ENCODE data around the gene DRP2.
"Not testable (repeated sequence)": the region's sequence is repeated elsewhere in the genome, so short reads cannot be mapped to it uniquely, and the experiment has no call there.

DRP2 gene, protein sequence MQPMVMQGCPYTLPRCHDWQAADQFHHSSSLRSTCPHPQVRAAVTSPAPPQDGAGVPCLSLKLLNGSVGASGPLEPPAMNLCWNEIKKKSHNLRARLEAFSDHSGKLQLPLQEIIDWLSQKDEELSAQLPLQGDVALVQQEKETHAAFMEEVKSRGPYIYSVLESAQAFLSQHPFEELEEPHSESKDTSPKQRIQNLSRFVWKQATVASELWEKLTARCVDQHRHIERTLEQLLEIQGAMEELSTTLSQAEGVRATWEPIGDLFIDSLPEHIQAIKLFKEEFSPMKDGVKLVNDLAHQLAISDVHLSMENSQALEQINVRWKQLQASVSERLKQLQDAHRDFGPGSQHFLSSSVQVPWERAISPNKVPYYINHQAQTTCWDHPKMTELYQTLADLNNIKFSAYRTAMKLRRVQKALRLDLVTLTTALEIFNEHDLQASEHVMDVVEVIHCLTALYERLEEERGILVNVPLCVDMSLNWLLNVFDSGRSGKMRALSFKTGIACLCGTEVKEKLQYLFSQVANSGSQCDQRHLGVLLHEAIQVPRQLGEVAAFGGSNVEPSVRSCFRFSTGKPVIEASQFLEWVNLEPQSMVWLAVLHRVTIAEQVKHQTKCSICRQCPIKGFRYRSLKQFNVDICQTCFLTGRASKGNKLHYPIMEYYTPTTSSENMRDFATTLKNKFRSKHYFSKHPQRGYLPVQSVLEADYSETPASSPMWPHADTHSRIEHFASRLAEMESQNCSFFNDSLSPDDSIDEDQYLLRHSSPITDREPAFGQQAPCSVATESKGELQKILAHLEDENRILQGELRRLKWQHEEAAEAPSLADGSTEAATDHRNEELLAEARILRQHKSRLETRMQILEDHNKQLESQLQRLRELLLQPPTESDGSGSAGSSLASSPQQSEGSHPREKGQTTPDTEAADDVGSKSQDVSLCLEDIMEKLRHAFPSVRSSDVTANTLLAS

DNA sequence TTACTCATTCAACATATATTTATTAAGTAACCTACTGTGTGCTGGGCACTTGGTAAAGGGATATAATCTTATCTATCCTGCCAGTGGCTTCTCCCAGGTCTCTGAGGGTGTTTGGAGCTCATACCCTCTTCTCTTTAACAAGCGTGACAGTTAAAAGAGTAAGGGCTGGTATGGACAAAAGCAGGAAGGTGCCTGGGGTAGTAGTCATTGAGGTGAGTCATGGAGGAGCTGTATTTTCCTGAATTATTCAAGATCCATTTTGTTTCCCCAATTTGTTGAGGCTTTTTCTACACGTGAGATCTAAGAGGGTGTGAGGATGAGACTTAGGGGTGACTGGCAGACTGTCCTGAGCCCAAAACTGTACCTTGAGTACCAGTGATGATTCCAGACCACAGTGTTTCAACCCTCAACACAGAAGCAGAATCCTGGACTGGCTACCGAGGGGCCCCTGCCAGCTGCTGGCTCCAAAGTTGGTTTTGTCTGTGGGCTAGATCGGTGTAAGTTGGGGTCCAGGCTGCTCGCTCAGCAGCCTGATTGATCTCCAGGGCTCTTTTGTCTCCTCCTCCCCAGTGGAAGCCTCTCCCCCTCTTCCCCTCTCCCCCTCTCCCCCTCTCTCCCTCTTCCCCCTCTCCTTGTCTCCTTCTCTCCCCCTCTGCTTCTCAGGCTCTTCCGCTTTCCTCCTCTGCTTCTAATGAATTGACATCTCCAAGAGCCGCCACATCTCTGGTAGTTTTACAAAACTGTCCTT lies at the start of gene DRP2:
TSS of gene DRP2 (plus strand) at position 671 of the 748 bp plus-strand sequence. CDS start 11,862 bp downstream, outside the sequence.
- DNase-seq, result no peak

- DNase-seq, result no peak
Measured at GRCh38 chrX:101171883-101172400, 47.6 kb upstream of the DRP2 start.

DNA sequence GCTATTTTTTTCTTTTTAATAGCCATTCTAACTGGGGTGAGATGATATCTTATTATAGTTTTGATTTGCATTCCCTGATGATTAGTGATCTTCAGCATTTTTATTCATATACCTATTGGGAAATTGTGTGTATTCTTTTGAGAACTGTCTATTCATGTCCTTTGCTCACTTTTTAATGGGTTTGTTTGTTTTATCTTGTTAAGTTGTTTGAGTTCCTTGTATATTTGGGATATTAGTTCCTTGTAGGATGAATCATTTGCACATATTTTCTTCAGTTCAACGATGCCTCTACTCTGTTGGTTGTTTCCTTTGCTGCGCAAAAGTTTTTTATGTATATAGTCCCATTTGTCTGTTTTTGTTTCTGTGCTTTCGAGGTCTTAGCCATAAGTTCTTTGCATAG lies 43.1 kb upstream of the DRP2 start:
- DNase-seq, result no peak

DNA sequence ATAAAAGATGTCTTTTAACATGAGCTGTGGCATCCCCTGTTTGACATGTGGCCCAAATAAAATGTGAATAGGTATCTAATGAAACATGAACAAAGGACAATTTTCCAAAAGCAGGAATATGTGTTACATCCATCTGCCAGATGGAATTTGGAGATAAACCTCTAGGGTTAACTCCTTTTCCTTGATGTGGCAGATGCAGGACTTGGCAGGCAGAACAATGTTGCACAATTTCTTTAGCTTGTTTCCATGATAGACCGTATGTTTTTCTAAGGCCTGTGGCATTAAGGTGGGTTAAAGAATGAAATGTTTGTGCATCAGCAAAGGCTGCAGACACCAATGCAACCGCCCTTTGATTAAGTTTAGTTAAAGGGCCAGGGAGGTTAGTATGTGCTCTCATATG lies 34.7 kb upstream of the DRP2 start:
- not testable (repeated sequence) for DNase-seq

GRCh38 chrX:101187961-101188360 lies 31.6 kb upstream of the DRP2 start:
- not testable (repeated sequence) for DNase-seq

DNA sequence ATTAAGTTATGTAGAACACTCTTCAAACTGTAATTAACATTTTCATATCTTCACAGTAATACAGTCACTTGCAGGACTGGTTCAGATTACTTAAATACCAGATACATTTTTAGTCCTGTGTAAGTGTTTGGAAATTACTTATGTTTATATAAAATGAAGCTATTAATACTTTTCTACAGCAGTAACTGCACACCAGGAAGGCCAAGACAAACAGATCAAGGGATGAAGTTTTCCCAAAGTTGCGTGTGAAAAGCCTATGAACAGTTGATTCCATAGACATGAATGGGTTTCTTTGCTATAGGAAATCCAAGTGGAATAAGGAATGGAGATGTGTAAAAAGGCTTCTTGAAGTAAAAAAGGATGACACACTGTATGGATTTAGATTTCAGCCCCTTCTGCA lies 28.9 kb upstream of the DRP2 start:
- no peak for DNase-seq

DNA sequence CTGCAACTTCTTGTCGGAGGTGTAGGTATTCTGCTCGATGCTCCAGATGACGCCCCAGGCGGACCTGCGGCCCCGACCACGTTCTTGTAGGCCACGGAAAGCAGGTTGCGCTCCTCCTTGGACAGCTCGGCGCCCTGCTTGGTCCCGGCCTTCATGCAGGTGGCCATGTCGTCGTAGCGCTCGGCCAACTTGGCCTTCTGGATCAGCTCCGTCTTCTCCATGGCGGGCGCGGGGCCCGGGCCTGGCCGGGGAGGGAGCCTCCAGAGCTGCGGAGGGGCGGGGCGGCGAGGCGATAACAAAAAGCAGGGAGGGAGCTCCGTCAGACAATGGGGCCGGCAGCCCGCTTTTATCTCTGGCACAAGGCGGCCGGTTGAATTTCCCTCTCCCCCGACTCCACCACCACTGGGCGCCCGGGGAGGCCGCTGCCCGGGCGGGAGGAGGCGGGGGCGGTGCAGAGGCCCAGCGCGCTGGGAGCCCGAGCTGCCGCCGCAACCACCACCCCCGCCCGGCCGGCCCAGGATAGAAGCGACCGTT lies 28.3 kb upstream of the DRP2 start:
- no peak for DNase-seq

DNA sequence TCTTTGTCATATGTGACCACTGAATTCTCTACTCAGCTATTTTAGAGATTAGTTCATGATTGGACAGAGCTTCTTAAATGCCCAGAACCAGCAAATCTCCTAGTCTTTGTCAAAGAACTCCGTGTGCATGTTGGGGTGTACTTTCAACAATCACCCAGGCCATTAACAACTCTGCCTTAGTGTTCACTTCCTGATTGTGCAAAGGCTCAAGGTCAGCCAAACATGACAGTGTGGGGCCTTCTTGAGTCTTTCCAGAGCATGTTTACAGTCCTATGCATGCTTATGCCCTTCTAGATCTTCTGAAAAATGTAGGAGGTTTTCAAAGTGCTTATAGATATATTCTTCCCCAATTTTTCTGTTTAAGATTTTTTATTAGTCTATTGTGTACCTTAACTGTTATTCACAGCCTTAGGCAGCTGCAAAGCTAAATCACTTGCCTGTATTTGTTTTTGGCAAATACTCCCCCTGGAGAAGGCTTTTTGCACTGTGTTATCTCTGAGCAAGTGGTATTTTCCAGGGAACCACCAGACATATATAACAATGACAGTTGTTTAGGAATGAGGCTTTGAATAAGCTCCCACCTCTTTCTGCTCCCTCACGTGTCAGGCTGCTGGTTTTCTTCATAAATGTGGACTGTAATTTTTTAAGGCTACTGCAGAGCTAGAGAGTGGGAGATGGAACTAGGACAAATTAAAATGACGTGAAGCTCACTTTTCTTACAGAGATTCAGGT lies 24.0 kb upstream of the DRP2 start:
- no peak for DNase-seq

GRCh38 chrX:101203761-101204351 lies 15.7 kb upstream of the DRP2 start:
- no peak for DNase-seq

GRCh38 chrX:101206471-101206870 lies 13.1 kb upstream of the DRP2 start:
- DNase-seq, result no peak

DNA sequence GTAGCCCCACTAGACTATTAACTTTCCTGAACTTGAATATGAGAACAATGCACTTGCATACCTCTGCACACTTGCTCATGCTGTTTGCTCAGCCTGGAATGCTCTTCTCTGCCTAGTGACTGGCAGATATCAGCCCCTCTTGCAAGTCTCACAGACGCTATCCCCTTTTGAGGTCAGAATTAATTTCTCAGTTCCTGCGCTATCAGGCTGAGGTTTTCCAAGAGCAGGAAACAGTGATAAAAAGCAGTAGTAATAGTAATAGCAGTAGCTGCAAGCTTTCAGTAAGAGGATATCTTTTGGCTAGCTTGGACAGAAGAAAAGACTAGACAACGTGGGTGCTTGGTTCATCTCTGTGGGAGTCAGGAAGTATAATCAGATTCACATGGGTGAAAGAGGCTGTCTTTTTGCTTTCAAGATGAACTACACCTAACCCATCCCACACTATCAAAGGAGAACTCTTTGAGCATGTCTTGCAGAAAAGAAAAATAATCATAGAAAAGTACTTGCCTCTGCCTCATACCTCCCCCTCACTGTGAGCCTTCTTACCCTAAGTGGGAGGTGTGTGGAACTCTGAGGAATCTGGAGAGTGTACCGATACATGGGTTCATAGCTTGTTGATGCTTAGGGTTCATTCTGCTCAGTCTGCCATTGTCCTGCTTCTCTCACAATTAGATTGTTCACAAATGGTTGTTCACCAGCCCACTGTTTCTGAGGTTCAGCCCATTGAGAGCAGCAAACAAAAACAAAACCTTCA lies 11.3 kb upstream of the DRP2 start:
- no peak for DNase-seq

DNA sequence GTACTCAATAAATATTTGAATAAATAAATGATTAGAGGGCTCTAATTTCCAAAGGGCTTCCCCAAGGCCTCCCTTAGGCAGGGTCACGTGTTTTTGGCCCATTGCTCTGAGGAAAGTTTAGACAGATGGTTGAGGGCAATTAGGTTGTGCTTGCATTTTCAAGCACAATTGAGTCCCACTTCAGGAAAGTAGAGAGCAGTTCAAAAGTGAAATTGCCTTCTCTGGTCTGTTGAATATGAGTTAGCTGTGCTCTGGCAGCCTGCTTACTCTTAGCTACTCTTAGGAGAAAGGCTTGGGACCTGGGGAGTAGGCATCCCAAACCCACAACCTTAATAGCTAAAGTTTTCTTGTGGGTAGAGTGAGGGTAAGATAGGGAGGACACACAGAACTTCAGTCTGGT lies 9.0 kb upstream of the DRP2 start:
- no peak for DNase-seq

GRCh38 chrX:101217689-101218088 lies 1.9 kb upstream of the DRP2 start:
- no peak for DNase-seq

GRCh38 chrX:101219864-101220346 lies 319 bp downstream of the DRP2 start:
- DNase-seq, result peak; percentile 67

DNA sequence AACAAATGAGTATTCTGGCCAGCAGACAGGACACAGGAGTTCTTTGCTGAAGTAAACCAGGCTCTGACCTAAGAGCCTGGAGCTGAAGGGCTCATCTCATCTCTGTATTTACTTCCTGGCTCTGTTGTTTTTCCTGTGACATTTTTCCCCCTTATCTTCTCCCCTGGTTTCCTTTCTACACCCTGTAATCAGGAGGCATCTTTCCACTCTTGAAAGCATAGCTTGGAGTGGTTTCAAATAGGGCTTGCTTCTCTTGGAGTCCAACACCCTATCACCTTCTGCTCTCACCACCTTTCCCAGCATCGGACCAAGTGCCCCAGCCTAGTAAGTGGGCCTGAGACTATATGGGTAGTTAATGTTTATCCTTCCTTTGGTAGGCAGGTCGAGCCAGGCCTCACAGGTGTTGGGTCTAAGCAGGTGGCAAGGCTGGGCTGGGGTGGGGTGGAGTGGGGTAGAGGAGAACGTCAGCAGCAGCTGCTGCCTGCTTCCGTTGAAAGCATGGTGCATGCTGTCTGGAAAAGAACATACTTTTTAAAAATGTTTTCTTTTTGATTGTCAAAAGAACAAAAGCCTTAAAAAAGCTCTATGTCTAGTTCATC lies 1.2 kb downstream of the DRP2 start:
- no peak for DNase-seq

GRCh38 chrX:101223226-101223625 lies 3.6 kb downstream of the DRP2 start:
- DNase-seq, result no peak

- DNase-seq, result no peak
Measured at GRCh38 chrX:101229170-101229569, 9.6 kb downstream of the DRP2 start.

GRCh38 chrX:101230636-101231035 lies 11.1 kb downstream of the DRP2 start:
- no peak for DNase-seq

DNA sequence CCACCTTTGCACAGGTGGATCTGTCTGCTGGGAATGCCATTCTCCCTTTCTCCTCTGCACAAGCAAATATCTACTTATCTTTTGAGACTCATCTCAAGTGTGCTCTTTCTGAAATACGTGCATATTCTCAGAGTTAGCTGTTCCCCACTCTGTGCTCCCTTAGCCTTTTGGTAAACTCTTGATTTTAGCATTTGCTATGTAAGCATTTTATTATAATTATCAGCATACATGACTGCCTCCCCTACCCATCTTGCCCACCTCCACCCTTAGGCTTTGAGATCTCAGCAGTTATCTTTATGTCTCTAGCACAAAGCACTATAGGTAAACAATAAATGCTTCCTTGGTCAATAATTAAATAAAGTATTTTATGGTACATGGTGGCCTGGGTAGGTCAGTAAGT lies 11.5 kb downstream of the DRP2 start:
- no peak for DNase-seq

GRCh38 chrX:101232316-101232715 lies 12.7 kb downstream of the DRP2 start:
- DNase-seq, result no peak
